Adipocyte (in vitro differentiated cells): ENCODE results near the gene SLFNL1.

Experiments used
- DNase-seq: peaks from one replicate; pipeline ENCODE4 v3.0.0-alpha.2; 2015; ENCODE audit warnings: low read depth
- H3K27me3 ChIP-seq: replicated peaks from 2 replicates; pipeline ENCODE4 v1.7.0; 2013; ENCODE audit warnings: mild to moderate bottlenecking, low read length, moderate library complexity; ENCODE audit not compliant: control insufficient read depth, insufficient read depth
- H3K36me3 ChIP-seq: 2 replicates; pipeline ENCODE4 v1.7.0; 2013; ENCODE audit warnings: low read length, mild to moderate bottlenecking, moderate library complexity; ENCODE audit not compliant: control insufficient read depth, insufficient read depth, severe bottlenecking
- H3K4me1 ChIP-seq: 2 replicates; pipeline ENCODE4 v1.7.0; 2013; ENCODE audit warnings: mild to moderate bottlenecking, low read length, moderate library complexity; ENCODE audit not compliant: control insufficient read depth, insufficient read depth
- H3K4me3 ChIP-seq: 2 replicates; pipeline ENCODE4 v1.7.0; 2013; ENCODE audit warnings: mild to moderate bottlenecking, low read length, moderate library complexity
- H3K9ac ChIP-seq: 2 replicates; pipeline ENCODE4 v1.7.0; 2013; ENCODE audit warnings: mild to moderate bottlenecking, low read length, moderate library complexity
- H3K9me3 ChIP-seq: 2 replicates; pipeline ENCODE4 v1.7.0; 2013; ENCODE audit warnings: mild to moderate bottlenecking, low read length, moderate library complexity; ENCODE audit not compliant: control insufficient read depth

SLFNL1 gene

GRCh38 chr1:41018018-41018410 lies 3.5 kb downstream of the SLFNL1 start:
- H3K27me3 ChIP-seq: no peaks in the 10 kb centered on the region
- no peak for DNase-seq
- no peak overlapping the region for H3K9ac ChIP-seq
- no peak overlapping the region for H3K4me3 ChIP-seq
- peaks cover 4% of the 10 kb centered on the region for H3K4me1 ChIP-seq
- H3K9me3 ChIP-seq: no peaks in the 10 kb centered on the region
- peaks cover 15% of the 10 kb centered on the region for H3K36me3 ChIP-seq

- Histone ChIP-seq H3K36me3 (peaks cover 21% of the 10 kb centered on the region), H3K9ac (no peak overlapping the region), H3K4me1 (peaks cover 4% of the 10 kb centered on the region), H3K27me3 (no peaks in the 10 kb centered on the region), H3K9me3 (no peaks in the 10 kb centered on the region), H3K4me3 (no peak overlapping the region)
- DNase-seq: no peak
Measured at GRCh38 chr1:41017141-41018017, 4.1 kb downstream of the SLFNL1 start.

- peaks cover 4% of the 10 kb centered on the region for H3K4me1 ChIP-seq
- H3K9ac ChIP-seq: no peak overlapping the region
- no peaks in the 10 kb centered on the region for H3K27me3 ChIP-seq
- no peak overlapping the region for H3K4me3 ChIP-seq
- H3K36me3 ChIP-seq: peaks cover 35% of the 10 kb centered on the region
- no peak for DNase-seq
- no peaks in the 10 kb centered on the region for H3K9me3 ChIP-seq
Measured at GRCh38 chr1:41015897-41016470, 5.5 kb downstream of the SLFNL1 start.

- Histone ChIP-seq H3K27me3 (no peaks in the 10 kb centered on the region), H3K9me3 (no peaks in the 10 kb centered on the region), H3K36me3 (peaks cover 41% of the 10 kb centered on the region), H3K4me3 (no peak overlapping the region), H3K9ac (no peak overlapping the region), H3K4me1 (peaks cover 4% of the 10 kb centered on the region)
- DNase-seq: no peak
Measured at GRCh38 chr1:41015281-41015896, 6.1 kb downstream of the SLFNL1 start.

GRCh38 chr1:41014871-41015270 lies 6.7 kb downstream of the SLFNL1 start:
- Histone ChIP-seq H3K4me1 (peaks cover 4% of the 10 kb centered on the region), H3K4me3 (no peak overlapping the region), H3K9me3 (no peaks in the 10 kb centered on the region), H3K27me3 (no peaks in the 10 kb centered on the region), H3K9ac (no peak overlapping the region), H3K36me3 (peaks cover 46% of the 10 kb centered on the region)
- DNase-seq: no peak

- peaks cover 56% of the 10 kb centered on the region for H3K36me3 ChIP-seq
- no peak for DNase-seq
Measured at GRCh38 chr1:41013796-41014195, 7.7 kb downstream of the SLFNL1 start.

GRCh38 chr1:41013024-41013423 lies 8.5 kb downstream of the SLFNL1 start:
- H3K36me3 ChIP-seq: peaks cover 64% of the 10 kb centered on the region

More at GRCh38 chr1:41013796-41014195, 7.7 kb downstream of the SLFNL1 start:
- Histone ChIP-seq H3K9me3 (no peaks in the 10 kb centered on the region), H3K9ac (no peak overlapping the region), H3K27me3 (no peaks in the 10 kb centered on the region), H3K4me3 (no peak overlapping the region), H3K4me1 (peaks cover 4% of the 10 kb centered on the region)

GRCh38 chr1:41010345-41010744 lies 11.2 kb downstream of the SLFNL1 start:
- Histone ChIP-seq H3K4me3 (no peak overlapping the region), H3K27me3 (no peaks in the 10 kb centered on the region), H3K36me3 (peaks cover 80% of the 10 kb centered on the region), H3K9me3 (no peaks in the 10 kb centered on the region), H3K4me1 (peaks cover 3% of the 10 kb centered on the region), H3K9ac (no peak overlapping the region)
- no peak for DNase-seq

More at GRCh38 chr1:41013024-41013423, 8.5 kb downstream of the SLFNL1 start:
- Histone ChIP-seq H3K4me1 (peaks cover 4% of the 10 kb centered on the region), H3K27me3 (no peaks in the 10 kb centered on the region), H3K9me3 (no peaks in the 10 kb centered on the region), H3K9ac (no peak overlapping the region), H3K4me3 (no peak overlapping the region)
- no peak for DNase-seq

- DNase-seq: no peak
- H3K27me3 ChIP-seq: no peaks in the 10 kb centered on the region
- H3K9ac ChIP-seq: no peak overlapping the region
- no peak overlapping the region for H3K4me3 ChIP-seq
- no peaks in the 10 kb centered on the region for H3K4me1 ChIP-seq
- H3K9me3 ChIP-seq: no peaks in the 10 kb centered on the region
- H3K36me3 ChIP-seq: peaks cover 89% of the 10 kb centered on the region
Measured at GRCh38 chr1:41009466-41009865, 12.1 kb downstream of the SLFNL1 start.

GRCh38 chr1:41006942-41007865 lies 14.3 kb downstream of the SLFNL1 start:
- H3K27me3 ChIP-seq: no peaks in the 10 kb centered on the region
- peaks cover 95% of the 10 kb centered on the region for H3K36me3 ChIP-seq
- no peaks in the 10 kb centered on the region for H3K9me3 ChIP-seq
- H3K4me1 ChIP-seq: peaks cover 15% of the 10 kb centered on the region
- no peak for DNase-seq
- no peak overlapping the region for H3K4me3 ChIP-seq
- H3K9ac ChIP-seq: no peak overlapping the region
